GM06990 (cell line): ENCODE data around the gene INSL3.
"Not testable (repeated sequence)": the region's sequence is repeated elsewhere in the genome, so short reads cannot be mapped to it uniquely, and the experiment has no call there.

ENCODE experiments used
- DNase-seq: peaks from one replicate; pipeline ENCODE4 v3.0.0-alpha.2; 2011; ENCODE audit not compliant: insufficient read length; ENCODE audit errors: extremely low read depth
- H3K27me3 ChIP-seq: replicated peaks from 2 replicates; pipeline ENCODE4 v1.6.0; 2011; ENCODE audit warnings: low read length; ENCODE audit not compliant: control insufficient read depth, insufficient read depth
- H3K36me3 ChIP-seq: 2 replicates; pipeline ENCODE4 v1.5.1; 2011; ENCODE audit warnings: low read length; ENCODE audit not compliant: control insufficient read depth, insufficient read depth
- H3K4me3 ChIP-seq: replicated peaks from 2 replicates; pipeline ENCODE4 v1.5.1; 2011; ENCODE audit warnings: low read depth, mild to moderate bottlenecking, control low read depth, low read length
- CTCF ChIP-seq: IDR thresholded peaks from 2 replicates; pipeline ENCODE4 v1.5.1; 2011; ENCODE audit warnings: low read length, control low read depth, mild to moderate bottlenecking, inconsistent platforms; ENCODE audit not compliant: insufficient read depth, poor library complexity, severe bottlenecking

Gene INSL3

DNA sequence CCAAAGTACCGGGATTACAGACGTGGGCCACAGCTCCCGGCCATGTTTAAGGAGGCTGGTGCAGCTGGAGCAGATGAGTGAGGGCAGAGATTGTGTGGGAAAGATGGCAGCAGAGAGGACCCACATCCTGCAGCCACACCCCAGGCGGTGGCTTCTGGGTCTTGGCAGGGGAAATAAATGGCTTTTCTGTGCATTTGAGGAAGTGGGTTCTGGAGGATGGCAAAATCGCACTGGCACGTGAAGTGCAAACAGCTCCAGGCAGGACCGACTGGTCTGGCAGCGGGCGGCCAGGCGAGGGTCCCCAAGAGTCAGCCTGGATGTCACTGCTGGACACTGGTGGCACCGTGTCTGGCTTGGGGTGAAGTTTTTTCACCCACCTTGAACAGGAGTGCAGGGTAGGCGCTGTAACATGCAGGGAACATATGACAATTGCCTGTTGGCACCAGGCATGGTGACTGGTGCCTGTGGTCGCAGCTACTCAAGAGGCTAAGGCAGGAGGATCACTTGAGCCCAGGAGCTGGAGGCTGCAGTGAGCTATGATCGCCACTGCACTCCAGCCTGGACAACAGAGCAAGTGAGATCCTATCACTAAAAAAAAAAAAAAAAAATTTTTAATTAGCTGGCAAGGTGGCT, 17.9 kb downstream of the INSL3 start:
- H3K36me3 ChIP-seq: no peaks in the 10 kb centered on the region
- no peak for DNase-seq
- H3K27me3 ChIP-seq: 0 out of 2 replicates have a peak, but pooled peaks cover 1% of the 10 kb centered on the region
- H3K4me3 ChIP-seq: no peak overlapping the region
- TF ChIP-seq CTCF: no peak

- H3K4me3 ChIP-seq: no peak overlapping the region
- H3K27me3 ChIP-seq: no peaks in the 10 kb centered on the region; the same call in 1 of the 2 replicates
- no peak for DNase-seq
- H3K36me3 ChIP-seq: no peaks in the 10 kb centered on the region
- TF ChIP-seq CTCF: no peak
These were observed 19.0 kb downstream of the INSL3 start for GRCh38 chr19:17802137-17802858.

DNA sequence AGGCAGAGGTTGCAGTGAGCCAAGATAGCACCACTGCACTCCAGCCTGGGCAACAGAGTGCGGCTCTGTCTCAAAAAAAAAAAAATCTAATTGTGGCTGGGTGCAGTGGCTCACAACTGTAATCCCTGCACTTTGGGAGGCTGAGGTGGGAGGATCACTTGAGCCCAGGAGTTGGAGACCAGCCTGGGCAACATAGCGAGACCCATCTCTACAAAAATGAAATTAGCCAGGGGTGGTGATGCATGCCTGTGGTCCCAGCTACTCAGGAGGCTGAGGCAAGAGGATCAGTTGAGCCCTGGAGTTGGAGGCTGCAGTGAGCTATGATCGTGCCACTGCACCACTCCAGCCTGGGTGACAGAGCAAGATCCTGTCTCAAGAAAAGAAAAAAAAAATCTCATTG, 22.7 kb downstream of the INSL3 start:
- H3K4me3 ChIP-seq, H3K36me3 ChIP-seq, H3K27me3 ChIP-seq, DNase-seq: not testable (repeated sequence)

DNA sequence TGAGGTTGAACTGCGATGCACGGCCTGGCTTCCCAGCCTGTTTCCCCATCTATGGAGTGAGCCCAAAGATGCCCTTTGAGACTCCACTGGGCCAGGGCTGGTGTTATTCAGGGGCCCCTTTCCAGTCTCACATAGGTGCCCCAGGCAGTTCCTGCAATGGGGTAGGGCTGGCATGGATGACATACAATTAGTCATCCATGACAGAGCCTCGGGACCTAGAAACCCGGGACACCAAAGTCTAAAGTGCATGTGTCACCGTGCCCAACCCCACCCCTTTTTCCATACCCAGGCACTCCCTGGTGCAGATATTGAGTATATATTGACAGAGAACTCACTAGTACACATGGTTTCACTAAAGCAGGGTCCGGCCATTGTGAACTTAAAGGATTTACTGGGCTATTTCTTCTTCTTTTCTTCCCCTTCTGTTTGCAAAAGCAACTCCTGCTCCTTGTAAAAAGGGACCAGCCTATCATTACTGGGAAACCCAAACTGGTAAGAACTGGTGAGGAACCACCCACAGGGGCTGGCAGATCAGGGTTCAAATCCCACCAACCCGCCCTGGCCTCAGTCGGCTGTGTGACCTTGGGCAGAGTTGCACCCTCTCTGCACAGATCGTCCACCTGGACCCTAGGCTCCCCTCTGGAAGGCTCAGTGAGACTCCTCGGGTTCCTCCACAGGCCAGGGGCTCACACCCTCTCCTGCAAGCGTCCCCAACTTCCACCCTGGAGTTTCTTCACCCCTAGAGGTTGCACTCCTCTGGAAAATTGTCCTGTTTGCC, 23.7 kb downstream of the INSL3 start:
- Histone ChIP-seq H3K27me3 (no peaks in the 10 kb centered on the region; the same call in 1 of the 2 replicates), H3K4me3 (no peak overlapping the region), H3K36me3 (no peaks in the 10 kb centered on the region)
- no peak for TF ChIP-seq CTCF
- DNase-seq: no peak

GRCh38 chr19:17796838-17797423, 24.4 kb downstream of the INSL3 start:
- Histone ChIP-seq H3K4me3 (no peak overlapping the region), H3K36me3 (no peaks in the 10 kb centered on the region), H3K27me3 (no peaks in the 10 kb centered on the region; the same call in 1 of the 2 replicates)
- DNase-seq: no peak
- no peak for TF ChIP-seq CTCF
